HG02938 (cell line): ENCODE data around the gene CDC42EP4.
"Not testable (repeated sequence)": the region's sequence is repeated elsewhere in the genome, so short reads cannot be mapped to it uniquely, and the experiment has no call there.

ENCODE experiments used
- ATAC-seq: cut with Tn5 transposase; IDR thresholded peaks from one replicate; pipeline ENCODE4 v1.9.1; 2021; ENCODE audit warnings: mild to moderate bottlenecking, moderate library complexity; ENCODE audit not compliant: unreplicated experiment

The CDC42EP4 gene

DNA sequence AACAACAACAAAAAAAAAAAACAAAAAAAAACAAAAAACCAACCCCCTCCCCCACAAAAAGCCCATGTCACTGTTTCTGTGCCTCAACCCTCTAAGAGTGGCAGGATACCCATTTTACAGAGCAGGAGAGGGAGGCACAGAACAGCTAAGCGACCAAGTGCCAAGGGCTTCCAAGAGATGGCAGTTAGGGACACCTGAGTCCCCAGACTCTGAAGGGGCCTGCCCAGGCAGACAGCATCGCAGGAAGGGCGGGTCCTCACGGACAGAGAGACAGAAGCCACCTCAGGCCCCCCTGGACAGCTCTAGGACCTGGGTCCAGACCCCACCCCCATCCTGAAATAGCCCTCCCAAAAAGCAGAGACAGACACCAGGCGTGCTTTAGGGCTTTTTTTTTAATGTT lies 28.6 kb downstream of the CDC42EP4 start:
- ATAC-seq = no peak

DNA sequence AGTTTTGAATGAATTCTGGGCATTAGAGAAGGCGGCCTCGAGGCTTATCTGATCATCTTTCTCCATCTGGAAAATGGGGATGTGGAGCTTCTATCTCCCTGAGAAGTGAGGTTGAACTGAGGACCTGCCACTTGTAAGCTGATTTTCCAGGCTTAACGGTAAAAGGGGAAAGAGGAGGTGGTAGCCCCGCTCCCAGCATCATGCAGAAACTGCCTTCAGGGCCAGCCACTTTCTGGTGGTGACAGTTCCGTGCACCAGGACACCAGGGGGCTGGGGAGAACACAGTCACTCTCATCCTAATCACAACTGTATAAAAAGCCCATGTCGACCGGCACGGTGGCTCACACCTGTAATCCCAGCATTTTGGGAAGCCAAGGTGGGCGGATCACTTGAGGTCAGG lies 29.2 kb downstream of the CDC42EP4 start:
- no peak for ATAC-seq

DNA sequence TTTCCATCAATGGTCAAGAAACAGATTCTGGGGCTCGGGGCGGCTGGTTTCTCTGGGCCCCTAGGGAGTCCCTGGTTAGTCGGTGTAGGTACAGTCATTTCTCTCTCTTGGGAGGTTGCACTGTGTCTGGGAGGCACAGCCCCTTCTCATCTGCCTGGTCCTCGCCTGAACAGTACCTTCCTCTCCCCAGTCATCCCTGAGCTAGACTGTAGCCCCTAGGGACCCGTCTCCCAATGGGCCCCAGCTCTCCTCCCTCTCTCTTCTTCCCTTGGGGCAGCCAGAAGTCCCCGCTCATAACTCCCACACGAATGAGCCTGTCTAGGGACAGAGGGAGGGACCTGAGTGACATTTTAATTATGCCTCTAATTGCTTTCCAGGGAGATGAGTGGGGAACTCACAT lies 29.9 kb downstream of the CDC42EP4 start:
- peak; percentile 98 for ATAC-seq

DNA sequence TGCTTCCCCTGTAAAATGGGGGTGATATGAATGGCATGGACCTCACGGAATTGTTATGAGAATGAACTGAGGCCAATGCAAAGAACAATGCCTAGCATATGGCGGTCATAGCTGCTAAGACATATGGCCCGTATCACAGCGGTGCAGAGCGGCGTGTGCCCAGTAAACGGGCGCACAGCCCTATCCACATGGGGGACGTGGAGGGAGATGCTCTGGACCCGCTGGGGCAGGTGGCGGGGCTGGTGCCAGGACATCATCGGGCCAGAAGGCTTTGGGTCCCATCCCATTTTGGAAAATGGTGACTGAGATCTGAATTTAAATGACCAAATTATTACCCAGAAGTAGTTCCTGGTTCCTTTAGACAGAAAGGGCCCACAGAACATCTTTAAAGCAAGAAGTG lies 31.6 kb downstream of the CDC42EP4 start:
- no peak for ATAC-seq

DNA sequence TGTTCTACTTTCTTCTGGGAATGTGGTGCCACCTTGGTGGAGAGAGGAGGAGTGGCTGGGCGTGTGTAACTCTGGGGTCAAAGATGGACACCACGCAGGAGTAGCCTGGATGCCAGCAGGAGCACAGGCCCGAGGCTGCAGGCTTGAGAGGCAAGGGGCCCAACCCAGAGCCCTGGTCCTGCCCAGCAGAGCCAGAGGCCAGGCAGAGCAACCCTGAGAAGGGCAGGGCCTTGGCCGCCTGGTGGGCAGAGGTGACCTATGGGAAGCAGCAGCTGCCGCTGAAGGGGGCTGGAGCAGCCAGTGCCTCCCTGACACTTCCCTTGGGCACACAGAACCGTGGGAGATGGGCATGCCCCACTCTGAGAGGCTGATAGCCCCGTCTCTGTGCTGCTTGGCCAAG lies 32.1 kb downstream of the CDC42EP4 start:
- ATAC-seq = no peak

DNA sequence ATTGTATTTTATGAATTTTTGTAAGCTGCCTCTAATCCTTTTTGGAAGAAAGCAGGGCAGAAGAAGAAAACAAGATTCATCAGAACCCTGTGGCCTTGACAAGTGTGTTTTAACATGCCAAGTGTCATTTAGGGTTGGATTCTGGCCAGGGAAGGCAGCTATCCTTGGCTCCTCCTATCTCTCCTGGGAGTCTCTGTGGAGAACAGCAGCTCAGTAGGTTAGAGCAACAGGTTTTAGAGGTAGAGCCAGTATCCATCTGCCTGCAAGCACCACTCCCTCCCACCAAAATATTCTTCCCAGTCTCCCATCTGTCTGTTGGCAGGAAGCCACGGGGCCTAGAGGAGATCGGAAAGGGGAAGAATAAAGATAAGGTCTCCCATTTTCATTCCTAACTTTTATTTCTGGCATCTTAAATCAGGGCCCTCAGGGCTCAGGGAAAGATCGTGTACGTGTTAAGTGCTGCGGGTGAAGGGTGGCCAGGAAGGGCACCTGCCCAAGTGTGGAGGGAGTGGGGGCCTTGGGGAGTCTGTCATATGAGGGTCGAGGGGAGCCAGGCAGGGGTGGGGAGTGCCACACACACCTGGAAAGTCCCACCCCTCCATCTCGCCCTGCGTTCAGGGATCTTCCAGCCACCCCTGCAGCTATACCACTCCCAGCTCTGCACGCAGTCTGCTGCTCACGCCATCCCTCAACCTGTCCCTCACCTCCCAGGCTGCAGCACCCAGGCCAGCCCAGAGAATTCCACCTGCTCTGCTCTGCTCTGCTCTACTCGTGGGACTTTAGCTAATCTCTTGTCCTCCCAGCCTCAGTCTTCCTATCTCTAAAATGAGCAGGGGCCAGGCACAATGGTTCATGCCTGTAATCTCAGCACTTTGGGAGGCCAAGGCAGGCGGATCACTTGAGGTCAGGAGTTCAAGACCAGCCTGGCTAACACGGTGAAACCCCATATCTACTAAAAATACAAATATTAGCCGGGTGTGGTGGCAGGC lies 33.0 kb downstream of the CDC42EP4 start:
- no peak for ATAC-seq

DNA sequence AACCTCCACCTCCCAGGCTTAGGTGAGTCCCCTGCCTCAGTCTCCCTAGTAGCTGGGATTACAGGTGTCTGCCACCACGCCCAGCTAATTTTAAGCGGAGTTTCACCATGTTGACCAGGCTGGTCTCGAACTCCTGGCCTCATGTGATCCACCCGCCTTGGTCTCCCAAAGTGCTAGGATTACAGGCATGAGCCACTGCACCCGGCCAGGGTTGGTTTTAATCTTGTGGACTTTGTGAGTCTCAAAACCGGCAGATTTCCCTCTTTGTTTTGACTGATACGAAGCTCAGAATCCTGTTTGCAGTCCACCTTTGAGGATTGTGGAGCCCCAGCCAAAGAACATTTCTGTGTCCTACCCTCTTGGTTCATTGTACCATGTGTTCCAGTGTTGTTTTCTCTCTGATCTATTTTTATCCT lies 33.7 kb downstream of the CDC42EP4 start:
- ATAC-seq = no peak

DNA sequence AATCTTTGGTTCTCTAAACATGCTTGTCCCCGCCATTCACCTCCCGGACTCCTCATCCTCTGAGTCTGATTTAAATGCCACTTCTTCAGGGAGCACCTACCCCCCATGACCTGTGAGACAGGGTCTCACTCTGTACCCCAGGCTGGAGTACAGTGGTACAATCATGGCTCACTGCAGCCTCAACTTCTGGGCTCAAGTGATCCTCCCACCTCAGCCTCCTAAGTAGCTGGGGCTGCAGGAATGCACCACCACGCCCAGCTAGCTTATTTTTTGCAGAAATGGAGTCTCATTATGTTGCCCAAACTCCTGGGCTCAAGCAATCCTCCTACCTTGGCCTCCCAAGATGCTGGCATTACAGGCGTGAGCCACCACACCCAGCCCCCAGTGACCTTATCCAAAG lies 37.3 kb downstream of the CDC42EP4 start:
- ATAC-seq = no peak

DNA sequence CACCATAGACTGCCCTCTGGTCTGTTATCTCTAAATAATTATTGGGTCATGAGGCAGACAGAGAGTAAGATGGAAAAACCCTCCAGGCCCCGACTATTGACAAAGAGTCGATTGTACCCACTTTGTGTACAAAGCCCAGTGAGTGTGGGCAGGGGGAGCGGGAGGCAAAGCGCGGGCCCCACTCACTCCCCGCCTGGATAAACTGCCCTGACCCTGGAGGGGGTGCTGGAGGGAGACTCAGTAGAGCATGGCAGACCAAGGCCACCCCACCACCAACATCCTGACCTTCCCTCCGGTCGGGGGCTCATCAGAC lies 38.9 kb downstream of the CDC42EP4 start:
- ATAC-seq = no peak

DNA sequence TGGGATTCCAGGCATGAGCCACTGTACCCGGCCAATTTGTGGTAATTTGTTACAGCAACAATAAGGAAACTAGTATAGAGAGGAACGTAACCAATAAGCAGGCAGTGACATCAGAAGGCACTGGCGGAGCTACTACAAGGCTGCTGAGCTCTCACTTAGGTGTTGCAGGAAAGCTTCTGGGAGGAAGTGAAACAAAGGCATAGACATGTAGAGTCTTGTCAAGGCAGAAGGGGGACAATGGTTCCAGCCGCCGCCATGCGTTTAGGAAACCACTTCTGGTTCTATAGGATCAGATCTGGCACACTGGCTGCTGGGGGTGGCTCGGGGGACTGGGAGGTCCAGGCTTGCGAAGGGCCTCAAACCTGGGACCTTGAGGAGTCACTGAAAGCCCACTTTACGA lies 40.7 kb downstream of the CDC42EP4 start:
- ATAC-seq = peak; percentile 99

DNA sequence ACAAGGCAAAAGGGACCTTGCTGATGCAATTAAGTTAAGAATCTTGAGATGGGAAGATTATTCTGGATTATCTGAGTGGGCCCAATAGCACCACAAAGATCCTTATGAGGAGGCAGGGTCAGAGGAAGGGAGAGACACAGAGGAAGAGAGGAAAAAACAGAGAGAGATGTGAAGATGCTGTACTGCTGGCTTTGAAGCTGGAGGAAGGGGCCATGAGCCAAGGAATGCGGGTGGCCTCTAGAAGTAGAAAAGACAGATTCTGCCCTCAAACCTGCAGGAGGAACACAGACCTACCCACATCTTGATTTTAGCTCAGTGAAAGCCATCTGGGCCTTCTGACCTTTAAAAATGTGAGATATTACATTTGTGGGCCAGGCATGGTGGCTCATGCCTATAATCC lies 42.0 kb downstream of the CDC42EP4 start:
- no peak for ATAC-seq

DNA sequence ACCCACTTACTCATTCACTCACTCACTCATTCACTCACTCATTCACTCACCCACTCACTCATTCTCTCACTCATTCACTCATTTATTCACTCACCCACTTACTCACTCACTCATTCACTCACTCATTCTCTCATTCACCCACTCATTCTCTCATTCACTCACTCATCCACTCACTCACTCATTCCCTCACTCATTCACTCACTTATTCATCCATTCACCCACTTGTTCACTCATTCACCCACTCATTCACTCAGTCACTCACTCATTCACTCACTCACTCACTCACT lies 42.5 kb downstream of the CDC42EP4 start:
- no peak for ATAC-seq

DNA sequence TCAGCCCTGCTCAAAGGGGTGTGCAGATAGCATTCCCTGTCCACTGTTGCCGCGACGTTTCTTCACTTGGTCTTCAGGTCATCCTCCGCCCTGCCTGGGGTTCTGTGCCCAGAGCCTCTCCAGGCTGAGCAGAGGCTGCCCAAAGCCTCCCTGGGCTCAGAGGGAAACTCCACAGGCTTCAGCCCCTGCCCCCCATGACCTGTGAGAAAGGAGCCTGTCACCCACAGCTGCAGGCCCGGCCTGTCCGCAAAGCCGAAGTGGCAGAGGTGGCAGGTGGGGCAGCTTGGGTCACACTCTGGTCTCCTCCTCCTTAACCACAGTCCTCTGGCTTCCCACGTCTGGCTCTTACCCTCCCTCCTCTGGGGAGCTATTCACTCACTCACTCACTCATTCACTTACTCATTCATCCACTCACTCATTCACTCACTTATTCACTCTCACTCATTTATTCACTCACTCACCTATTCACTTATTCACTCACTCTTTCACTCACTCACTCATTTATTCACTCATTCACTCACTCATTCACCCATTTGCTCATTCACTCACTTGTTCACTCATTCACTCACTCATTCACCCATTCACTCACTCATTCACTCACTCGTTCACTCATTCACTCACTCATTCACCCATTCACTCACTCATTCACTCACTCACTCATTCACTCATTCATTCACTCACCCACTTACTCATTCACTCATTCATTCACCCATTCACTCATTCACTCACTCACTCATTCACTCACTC lies 43.0 kb downstream of the CDC42EP4 start:
- no peak for ATAC-seq

DNA sequence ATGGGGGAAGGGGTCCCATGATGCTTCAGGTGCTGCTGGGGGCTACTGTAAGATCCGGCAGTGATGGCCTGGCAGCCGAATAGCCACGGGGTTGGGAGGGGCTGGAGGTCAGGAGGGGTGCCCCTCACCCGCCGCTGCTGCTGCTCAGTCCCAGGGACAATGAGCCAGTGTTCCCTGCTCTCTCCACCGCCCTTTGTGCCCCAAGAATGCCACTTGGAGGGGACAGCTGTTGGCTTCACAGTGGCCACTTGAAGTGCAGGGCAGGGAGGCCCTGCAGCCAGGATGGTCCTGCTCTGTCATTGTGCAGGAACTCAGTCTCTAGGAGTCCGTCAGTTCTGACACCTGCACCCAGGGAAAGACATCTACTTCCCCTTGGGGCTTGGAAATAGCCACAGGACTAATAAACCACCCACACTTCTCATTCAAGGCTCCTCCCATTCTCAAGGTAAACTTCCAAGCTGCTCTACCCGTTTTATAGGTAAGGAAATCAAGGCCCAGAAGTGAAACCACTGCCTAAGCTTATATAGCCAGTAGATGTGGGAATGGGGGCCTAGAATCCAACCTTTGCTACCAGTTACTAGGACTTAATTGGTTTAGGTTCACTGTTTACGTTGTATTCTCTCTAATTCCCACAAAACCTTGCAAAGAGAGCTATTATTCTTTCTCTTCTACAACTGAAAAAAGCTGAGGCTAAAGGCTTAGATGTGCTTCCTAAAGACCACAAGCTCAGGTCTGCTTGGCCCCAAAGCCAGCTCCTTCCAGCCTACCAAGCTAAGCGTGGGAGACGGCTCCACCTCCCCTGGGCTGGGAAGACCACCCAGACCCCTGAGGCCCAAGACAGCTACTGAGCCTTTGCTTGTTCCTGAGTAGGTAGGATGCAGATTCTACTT lies 43.9 kb downstream of the CDC42EP4 start:
- ATAC-seq = no peak

DNA sequence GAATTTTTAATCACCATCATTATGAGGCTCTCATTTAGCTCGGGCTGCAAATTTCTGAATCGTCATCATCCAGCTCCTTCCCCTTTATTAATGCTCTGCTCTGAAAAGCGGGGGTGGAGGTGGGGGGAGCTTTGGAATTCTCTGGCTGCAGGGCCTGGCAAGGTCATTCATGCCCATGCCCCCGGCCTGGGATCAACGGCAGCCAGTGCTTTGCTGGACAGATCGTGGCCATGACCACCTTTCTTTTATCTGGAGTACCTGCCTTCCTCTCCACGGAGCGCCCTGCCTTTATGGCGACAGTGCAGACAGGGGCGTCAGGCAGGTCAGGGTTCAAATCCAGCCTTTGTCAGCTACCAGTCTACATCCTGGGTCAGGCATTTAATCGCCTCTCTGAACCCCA lies 45.0 kb downstream of the CDC42EP4 start:
- no peak for ATAC-seq

DNA sequence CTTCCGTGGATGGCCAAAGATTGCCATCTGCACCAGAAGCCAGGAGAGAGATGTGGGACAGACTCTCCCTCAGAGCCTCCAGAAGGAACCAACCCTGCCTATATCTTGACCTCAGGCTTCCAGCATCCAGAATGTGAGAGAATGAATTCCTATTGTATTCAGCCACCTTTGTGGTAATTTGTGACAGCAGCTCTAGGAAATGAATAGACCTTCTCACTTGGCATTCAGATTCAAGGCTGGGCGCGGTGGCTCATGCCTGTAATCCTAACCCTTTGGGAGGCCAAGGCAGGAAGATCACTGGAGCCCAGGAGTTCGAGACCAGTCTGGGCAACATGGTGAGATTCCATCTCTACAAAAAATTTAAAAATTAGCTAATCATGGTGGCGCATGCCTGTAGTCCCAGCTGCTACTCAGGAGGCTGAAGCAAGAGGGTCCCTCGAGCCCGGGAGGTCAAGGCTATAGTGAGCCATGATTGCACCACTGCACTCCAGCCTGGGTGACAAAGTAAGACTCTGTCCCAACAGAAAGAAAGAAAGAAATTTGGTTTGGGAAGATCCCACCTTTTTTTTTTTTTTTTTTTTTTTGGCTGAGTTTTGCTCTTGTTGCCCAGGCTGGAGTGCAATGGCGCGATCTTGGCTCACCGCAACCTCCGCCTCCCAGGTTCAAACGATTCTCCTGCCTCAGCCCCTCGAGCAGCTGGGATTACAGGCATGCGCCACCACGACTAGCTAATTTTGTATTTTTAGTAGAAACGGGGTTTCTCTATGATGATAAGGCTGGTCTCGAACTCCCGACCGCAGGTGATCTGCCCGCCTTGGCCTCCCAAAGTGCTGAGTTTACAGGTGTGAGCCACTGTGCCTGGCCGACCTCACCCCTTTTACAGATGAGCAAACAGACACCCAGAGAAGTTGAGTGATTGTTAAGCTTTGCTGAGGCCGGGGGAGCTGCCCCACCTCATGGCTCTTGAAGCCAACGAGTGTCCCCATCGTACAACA lies 45.9 kb downstream of the CDC42EP4 start:
- ATAC-seq = no peak

DNA sequence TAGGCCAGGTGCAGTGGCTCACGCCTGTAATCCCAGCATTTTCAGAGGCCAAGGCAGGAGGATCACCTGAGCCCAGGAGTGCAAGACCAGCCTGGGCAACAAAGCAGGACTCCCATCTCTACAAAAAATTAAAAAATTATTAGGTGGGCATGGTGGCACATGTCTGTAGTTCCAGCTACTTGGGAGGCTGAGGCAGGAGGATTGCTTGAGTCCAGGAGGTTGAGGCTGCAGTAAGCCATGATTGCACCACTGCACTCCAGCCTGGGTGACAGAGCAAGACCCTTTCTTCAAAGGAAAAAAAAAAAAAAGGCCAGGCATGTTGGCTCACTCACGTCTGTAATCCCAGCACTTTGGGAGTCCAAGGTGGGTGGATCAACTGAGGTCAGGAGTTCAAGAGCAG lies 47.4 kb downstream of the CDC42EP4 start:
- ATAC-seq = not testable (repeated sequence)

DNA sequence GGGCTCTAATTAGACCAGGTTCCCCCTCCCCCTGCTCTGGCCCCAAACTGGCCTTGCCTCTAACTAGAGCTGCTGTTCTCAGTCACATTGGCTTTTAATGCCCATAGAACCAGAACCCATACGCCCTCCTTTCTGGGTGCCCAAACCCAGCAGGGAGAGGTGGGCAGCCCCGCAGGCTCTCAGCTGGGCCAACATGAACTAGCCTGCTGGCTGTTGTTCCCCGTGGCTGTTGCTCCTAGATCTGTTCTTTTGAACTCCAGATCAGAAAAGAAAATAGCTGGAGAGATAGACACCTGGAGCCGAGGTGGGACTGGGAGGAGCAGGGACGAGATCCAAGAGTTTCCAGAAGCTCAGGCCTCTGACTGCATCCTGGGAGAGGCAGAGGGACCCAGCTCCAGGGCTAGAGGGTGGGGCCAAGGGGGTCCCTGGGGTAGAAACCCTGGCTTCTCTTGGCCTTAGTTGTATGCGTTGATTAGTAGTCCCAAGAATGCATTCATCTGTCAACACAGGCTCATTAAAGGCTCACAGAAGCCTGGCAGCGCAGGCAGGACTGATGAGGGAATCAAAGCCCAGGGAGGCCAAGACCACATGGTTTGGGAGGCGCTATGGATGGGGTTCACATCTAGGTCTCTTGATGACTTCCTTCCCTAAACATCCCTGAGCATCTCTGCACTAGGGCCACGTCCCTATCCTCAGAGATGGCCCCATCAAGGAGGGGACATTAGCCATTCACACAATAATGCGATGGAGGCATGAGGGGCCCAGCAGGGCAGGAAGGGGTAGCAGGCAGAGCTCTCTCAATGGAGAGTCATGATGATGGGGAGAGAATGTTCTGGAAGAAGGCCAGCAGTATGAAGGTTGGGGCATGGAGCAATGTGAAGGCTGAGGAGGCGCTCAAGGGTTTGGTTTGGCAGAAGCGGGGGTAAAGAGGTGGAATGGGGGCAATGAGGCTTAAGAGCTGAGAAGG lies 48.8 kb downstream of the CDC42EP4 start:
- ATAC-seq = no peak
